GM23248 (cell line): ENCODE measurements around the gene C1orf52. TPM values are rescaled to one million over a fixed set of nuclear protein-coding genes. Genes with fewer than 3 reads are reported as not detected.

Experiments
- DNase-seq: peaks from one replicate; pipeline ENCODE4 v3.0.0-alpha.2; 2015
- H2AFZ ChIP-seq: fragments of 200-600 bp; sonication (generic); 2 replicates; pipeline ENCODE4 v1.6.1; 2016; ENCODE audit warnings: antibody characterized with exemption
- H3F3A ChIP-seq: fragments of 200-600 bp; sonication (generic); 2 replicates; pipeline ENCODE4 v1.6.1; 2016; ENCODE audit warnings: mild to moderate bottlenecking, antibody characterized with exemption, mixed run types; ENCODE audit not compliant: insufficient read depth
- H3K27ac ChIP-seq: fragments of 200-600 bp; sonication (generic); 2 replicates; pipeline ENCODE4 v1.5.1; 2016; ENCODE audit warnings: mild to moderate bottlenecking
- H3K27me3 ChIP-seq: fragments of 200-600 bp; sonication (generic); replicated peaks from 2 replicates; pipeline ENCODE4 v1.6.1; 2016; ENCODE audit warnings: mild to moderate bottlenecking; ENCODE audit not compliant: insufficient read depth
- H3K36me3 ChIP-seq: fragments of 200-600 bp; sonication (generic); 2 replicates; pipeline ENCODE4 v1.6.1; 2016; ENCODE audit warnings: low read depth, mild to moderate bottlenecking
- H3K4me1 ChIP-seq: fragments of 200-600 bp; sonication (generic); 2 replicates; pipeline ENCODE4 v1.6.1; 2016; ENCODE audit warnings: mild to moderate bottlenecking; ENCODE audit not compliant: insufficient read depth
- H3K4me2 ChIP-seq: fragments of 200-600 bp; sonication (generic); one replicate; pipeline ENCODE4 v1.6.1; 2016; ENCODE audit warnings: mild to moderate bottlenecking; ENCODE audit not compliant: unreplicated experiment
- H3K4me3 ChIP-seq: fragments of 200-600 bp; sonication (generic); 2 replicates; pipeline ENCODE4 v1.5.1; 2016; ENCODE audit warnings: mild to moderate bottlenecking
- H3K79me2 ChIP-seq: fragments of 200-600 bp; sonication (generic); 2 replicates; pipeline ENCODE4 v1.6.1; 2016; ENCODE audit warnings: mild to moderate bottlenecking; ENCODE audit not compliant: insufficient read depth
- H3K9ac ChIP-seq: fragments of 200-600 bp; sonication (generic); 2 replicates; pipeline ENCODE4 v1.6.1; 2016; ENCODE audit warnings: mild to moderate bottlenecking
- H3K9me2 ChIP-seq: fragments of 200-600 bp; sonication (generic); 2 replicates; pipeline ENCODE4 v1.6.1; 2016; ENCODE audit warnings: mixed run types, mild to moderate bottlenecking, moderate library complexity; ENCODE audit not compliant: insufficient read depth
- H3K9me3 ChIP-seq: fragments of 200-600 bp; sonication (generic); one replicate; pipeline ENCODE4 v1.6.1; 2017; ENCODE audit warnings: low read depth
- H4K20me1 ChIP-seq: fragments of 200-600 bp; sonication (generic); 2 replicates; pipeline ENCODE4 v1.6.0; 2016; ENCODE audit not compliant: insufficient read depth
- EZH2 ChIP-seq: fragments of 200-600 bp; sonication (generic); IDR thresholded peaks from 2 replicates; pipeline ENCODE4 v1.6.1; 2018; ENCODE audit warnings: antibody characterized with exemption, mild to moderate bottlenecking; ENCODE audit not compliant: insufficient read depth, poor library complexity, severe bottlenecking
- EZH2phosphoT487 ChIP-seq: fragments of 200-600 bp; sonication (generic); IDR thresholded peaks from 2 replicates; pipeline ENCODE4 v1.6.1; 2018; ENCODE audit warnings: antibody characterized with exemption, moderate library complexity, mild to moderate bottlenecking, low read depth; ENCODE audit not compliant: insufficient read depth
- WGBS, 2 experiments: methylation state at CpG; one replicate each; pipeline ENCODE4 v1.1.6; 2015 to 2017; ENCODE audit warnings: low lambda C conversion rate in 2 of 2, low coverage in 1 of 2; ENCODE audit errors: missing lambda C conversion rate in 2 of 2; 5-methylcytosine and 5-hydroxymethylcytosine counted together
- in situ Hi-C: fragments of 300-500 bp; cut with MboI; formaldehyde crosslinking; loops from 2 replicates; pipeline ENCODE4 v1.15.0; 2020
- polyA plus RNA-seq: library from polyadenylated mRNA; unstranded; fragments of >200 nt; fragmentation: Nextera tagmentation; extraction: Ambion mirVana; gene quantifications from 2 replicates; pipeline ENCODE4 v1.2.1, GENCODE V29; 2016
- total RNA-seq: library from RNA; depleted of rRNA; stranded (reverse); fragments of >200 nt; shearing (Covaris generic); gene quantifications from 2 replicates; pipeline ENCODE4 v1.2.3, GENCODE V29; 2014; rRNA removed

The C1orf52 gene
- total RNA-seq (26.7 and 30.9 TPM in 2 replicates), polyA plus RNA-seq (72.4 and 76.4 TPM in 2 replicates)

- TF ChIP-seq EZH2phosphoT487 (no peak), EZH2 (no peak)
- peaks cover 42% of the 10 kb centered on the region for H3K4me1 ChIP-seq
- peak within 1 kb of the TSS; percentile 93 for H3K4me3 ChIP-seq
- H3K9ac ChIP-seq = peak within 1 kb of the TSS; percentile 92
- H2AFZ ChIP-seq = peak within 1 kb of the TSS; percentile 82
- no peaks in the 10 kb centered on the region for H3K9me3 ChIP-seq
- H3K79me2 ChIP-seq = peaks cover 59% of the 10 kb centered on the region
- H3K27ac ChIP-seq = peak within 1 kb of the TSS; percentile 96
- H4K20me1 ChIP-seq = no peaks in the 10 kb centered on the region
- peaks cover 51% of the 10 kb centered on the region for H3F3A ChIP-seq
- no peaks in the 10 kb centered on the region for H3K27me3 ChIP-seq
- WGBS, 2 experiments = 1% methylated on average over 34 to 61 of the region's 65 CpGs
- DNase-seq = peak; percentile 96
- H3K36me3 ChIP-seq = peaks cover 42% of the 10 kb centered on the region
- in situ Hi-C loops = loop anchor here (10.0 kb wide), 1 partner anchor 315 kb away; no protein-coding TSS in a partner anchor
- H3K4me2 ChIP-seq = peak within 1 kb of the TSS; percentile 95
- no peaks in the 10 kb centered on the region for H3K9me2 ChIP-seq
Measured at GRCh38 chr1:85259118-85259911, at the start of gene C1orf52. C1orf52 (minus strand) TSS chr1:85259662; CDS start chr1:85259633, 29 bp downstream.

GRCh38 chr1:85308833-85309350 lies 49.4 kb upstream of the C1orf52 start:
- H4K20me1 ChIP-seq = no peaks in the 10 kb centered on the region
- DNase-seq = no peak
- TF ChIP-seq EZH2phosphoT487 (no peak), EZH2 (no peak)
- peaks cover 39% of the 10 kb centered on the region; the same call in 1 of the 2 replicates for H3K79me2 ChIP-seq
- no peaks in the 10 kb centered on the region for H3K9me3 ChIP-seq
- H3K27me3 ChIP-seq = no peaks in the 10 kb centered on the region
- H3K9me2 ChIP-seq = no peaks in the 10 kb centered on the region
- H3K4me2 ChIP-seq = peak overlapping the region; percentile 51
- H3F3A ChIP-seq = peaks cover 43% of the 10 kb centered on the region
- H3K4me1 ChIP-seq = peaks cover 41% of the 10 kb centered on the region
- no peaks in the 10 kb centered on the region for H3K36me3 ChIP-seq
- peak overlapping the region; percentile 7; the same call in 1 of the 2 replicates for H3K27ac ChIP-seq
- no peak overlapping the region for H3K9ac ChIP-seq
- no peak overlapping the region for H2AFZ ChIP-seq
- 49 to 52% methylated on average over 4 of the region's 4 CpGs for WGBS, 2 experiments
- in situ Hi-C loops = loop anchor here (10.0 kb wide), 2 partner anchors 266 to 396 kb away; partner anchors contain the start of gene ZNHIT6
- no peak overlapping the region for H3K4me3 ChIP-seq

- 21 to 24% methylated on average over 27 of the region's 27 CpGs for WGBS, 2 experiments
- no peaks in the 10 kb centered on the region for H4K20me1 ChIP-seq
- peaks cover 39% of the 10 kb centered on the region for H3K4me1 ChIP-seq
- no peak for TF ChIP-seq EZH2phosphoT487
- TF ChIP-seq EZH2 = no peak
- peak; percentile 95 for DNase-seq
- no peaks in the 10 kb centered on the region for H3K36me3 ChIP-seq
- no peaks in the 10 kb centered on the region for H3K9me2 ChIP-seq
- H3K4me3 ChIP-seq = no peak overlapping the region
- no peaks in the 10 kb centered on the region for H3K9me3 ChIP-seq
- peak overlapping the region; percentile 12; the same call in 1 of the 2 replicates for H3K27ac ChIP-seq
- in situ Hi-C loops = loop anchor here (10.0 kb wide), 2 partner anchors 267 to 397 kb away; partner anchors contain the start of gene ZNHIT6
- H3K79me2 ChIP-seq = peaks cover 37% of the 10 kb centered on the region; the same call in 1 of the 2 replicates
- H3K9ac ChIP-seq = peak overlapping the region; percentile 39
- no peaks in the 10 kb centered on the region for H3K27me3 ChIP-seq
- peak overlapping the region; percentile 51 for H3K4me2 ChIP-seq
- peak overlapping the region; percentile 58; the same call in 1 of the 2 replicates for H2AFZ ChIP-seq
- H3F3A ChIP-seq = peaks cover 42% of the 10 kb centered on the region
Measured at GRCh38 chr1:85307987-85308832, 48.7 kb upstream of the C1orf52 start.

GRCh38 chr1:85306236-85306635 lies 46.8 kb upstream of the C1orf52 start:
- Histone ChIP-seq H3K27me3 (no peaks in the 10 kb centered on the region), H3K4me1 (peaks cover 34% of the 10 kb centered on the region), H3K36me3 (no peaks in the 10 kb centered on the region), H3K4me2 (no peak overlapping the region), H3K9me2 (no peaks in the 10 kb centered on the region), H3K4me3 (no peak overlapping the region), H3K79me2 (0 out of 2 replicates have a peak, but pooled peaks cover 20% of the 10 kb centered on the region), H3K27ac (no peak overlapping the region), H2AFZ (no peak overlapping the region), H3K9ac (no peak overlapping the region), H4K20me1 (no peaks in the 10 kb centered on the region), H3F3A (peaks cover 35% of the 10 kb centered on the region), H3K9me3 (no peaks in the 10 kb centered on the region)
- DNase-seq = no peak
- TF ChIP-seq EZH2 (no peak), EZH2phosphoT487 (no peak)
- 98 to 99% methylated on average over 4 of the region's 4 CpGs for WGBS, 2 experiments
- in situ Hi-C loops = loop anchor here (10.0 kb wide), 2 partner anchors 269 to 399 kb away; partner anchors contain the start of gene ZNHIT6
